EH (cell line): Measurements from ENCODE around the gene LARP4B.

Source experiments
- DNase-seq: peaks from one replicate; pipeline ENCODE4 v3.0.0-alpha.2; 2015; ENCODE audit warnings: low read depth

Gene LARP4B

GRCh38 chr10:767794-768193 lies 163.7 kb downstream of the LARP4B start:
- DNase-seq = no peak

- no peak for DNase-seq
Observed at GRCh38 chr10:767211-767610, 164.3 kb downstream of the LARP4B start.

- DNase-seq = no peak
Observed at GRCh38 chr10:761376-761775, 170.1 kb downstream of the LARP4B start.

- DNase-seq = no peak
Observed at GRCh38 chr10:760622-761021, 170.9 kb downstream of the LARP4B start.

GRCh38 chr10:759898-760477 lies 171.5 kb downstream of the LARP4B start:
- no peak for DNase-seq
